ENCODE data around the gene SCARF1. TPM values are rescaled to one million over a fixed set of nuclear protein-coding genes. Genes with fewer than 3 reads are reported as not detected.

The SCARF1 gene
- polyA plus RNA-seq, 1 donor: 9.7 TPM

DNA sequence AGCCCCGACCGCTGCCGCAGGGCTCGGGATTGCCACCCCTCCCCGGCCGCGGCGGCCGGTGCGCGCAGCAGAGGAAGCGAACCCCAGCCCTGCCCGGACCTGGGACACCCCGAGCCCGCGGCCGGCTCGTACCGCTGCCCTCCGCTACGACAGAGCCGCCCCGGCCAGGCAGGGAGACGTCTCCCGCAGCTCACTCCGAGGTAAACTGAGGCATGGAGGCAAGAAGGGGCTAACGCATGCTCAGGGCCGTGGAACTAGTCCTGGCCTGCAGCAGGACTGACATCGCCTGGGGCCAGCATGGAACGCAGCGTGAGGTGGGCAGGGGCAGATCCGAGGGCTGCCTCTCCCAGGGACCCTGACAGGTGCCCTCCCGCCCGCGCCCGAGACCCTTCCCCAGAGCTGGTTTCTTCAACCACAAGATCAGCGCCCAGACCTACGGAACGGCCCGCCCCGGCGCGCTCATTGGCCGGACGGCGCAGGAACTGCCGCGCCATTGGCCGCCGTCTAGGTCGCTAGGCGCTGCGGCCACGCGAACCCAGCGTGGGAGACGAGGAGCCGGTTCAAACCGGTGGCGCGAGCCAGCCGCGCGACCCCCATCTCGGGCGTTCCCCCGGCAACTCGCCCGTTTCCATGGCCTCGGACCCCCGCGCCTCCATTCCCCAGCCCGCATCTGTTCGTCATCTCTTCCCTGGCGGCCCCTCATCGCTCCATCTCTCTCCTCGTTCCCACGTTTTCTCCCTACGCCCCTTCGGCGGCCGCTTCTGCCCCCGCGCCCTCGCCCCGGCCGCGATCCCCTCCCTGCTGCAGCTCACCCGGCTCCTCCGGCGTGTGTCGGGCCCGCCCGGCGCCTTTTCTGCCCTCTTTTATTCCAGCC, 17.3 kb downstream of the SCARF1 start, which contains the start of gene SLC43A2:
Gene SLC43A2 (minus strand): TSS at position 853 of the 874 bp plus-strand sequence. CDS start 960 bp downstream, outside the sequence.
- peak; percentile 88 for DNase-seq

DNA sequence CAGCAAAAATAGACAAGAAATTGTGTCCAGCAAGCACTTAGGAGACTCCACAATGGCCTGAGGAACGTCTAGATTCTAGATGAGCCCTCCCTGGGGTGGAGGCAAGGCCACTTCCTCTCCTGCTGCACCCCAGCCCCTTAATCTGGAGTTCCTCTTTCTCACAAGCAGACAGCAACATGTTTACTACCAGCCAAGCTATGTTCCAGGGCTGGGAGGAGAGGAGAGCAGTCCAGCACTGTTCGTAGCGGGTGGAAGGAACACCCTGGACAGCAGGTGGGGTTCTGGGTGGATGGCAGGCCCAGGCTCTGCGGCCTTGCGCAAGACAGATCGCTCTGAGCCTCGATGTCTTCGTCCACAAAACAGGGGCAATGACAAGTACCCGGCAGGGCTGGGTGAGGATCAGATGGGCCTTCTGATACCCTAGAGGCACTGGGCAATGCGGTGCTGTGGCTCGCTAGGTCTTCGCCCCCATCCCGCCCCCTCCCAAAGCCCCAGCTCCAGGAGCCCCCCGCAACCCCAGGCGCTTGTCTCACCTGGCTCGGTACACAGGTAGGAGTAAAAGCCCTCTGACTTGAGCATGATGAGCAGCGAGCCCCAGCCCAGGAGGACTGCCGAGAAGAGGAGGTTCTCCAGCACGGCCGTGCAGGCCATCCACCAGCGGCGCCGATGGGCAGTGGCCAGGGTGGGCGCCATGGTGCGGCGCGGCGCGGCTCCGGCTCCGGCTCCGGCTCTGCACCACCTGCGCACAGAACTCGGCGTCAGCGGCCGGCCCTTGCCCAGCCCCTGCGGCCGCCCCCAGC, 18.1 kb downstream of the SCARF1 start:
- no peak for DNase-seq

- no peak for DNase-seq
These were observed 19.2 kb downstream of the SCARF1 start for GRCh38 chr17:1626333-1626732.

GRCh38 chr17:1625581-1625980, 20.0 kb downstream of the SCARF1 start:
- no peak for DNase-seq

GRCh38 chr17:1625053-1625452, 20.5 kb downstream of the SCARF1 start:
- DNase-seq: no peak

- DNase-seq: no peak
These were observed 20.9 kb downstream of the SCARF1 start for GRCh38 chr17:1624650-1625049.

DNA sequence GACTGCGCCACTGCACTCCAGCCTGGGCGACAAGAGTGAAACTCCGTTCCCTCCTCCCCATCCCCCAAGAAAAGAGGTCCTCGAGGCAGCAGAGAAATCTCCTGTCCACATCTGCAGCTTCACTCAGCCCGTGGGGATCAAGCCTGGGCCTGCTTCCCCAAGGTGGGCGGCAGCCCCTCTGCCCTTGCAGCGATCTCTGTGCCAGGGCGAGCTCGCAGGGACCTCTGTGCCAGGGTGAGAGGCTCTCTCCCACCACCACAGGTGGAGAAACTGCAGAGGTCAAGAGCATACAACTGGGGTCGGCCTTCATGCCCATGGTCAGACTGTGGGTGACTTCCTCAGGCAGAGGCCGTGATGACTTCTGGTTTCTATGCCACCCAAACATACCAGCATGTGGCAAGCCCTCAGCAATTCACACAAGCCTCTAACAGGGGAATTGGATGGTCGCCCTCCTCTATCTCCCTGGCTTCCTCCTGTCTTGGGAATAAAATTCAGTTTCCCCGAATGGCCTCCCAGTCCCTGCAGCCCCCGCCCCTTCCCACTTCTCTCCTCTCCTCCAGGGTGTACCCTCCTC, 22.4 kb downstream of the SCARF1 start:
- no peak for DNase-seq

GRCh38 chr17:1621273-1621954, 24.1 kb downstream of the SCARF1 start:
- DNase-seq: no peak

GRCh38 chr17:1620486-1620885, 25.0 kb downstream of the SCARF1 start:
- no peak for DNase-seq

GRCh38 chr17:1617620-1618174, 27.8 kb downstream of the SCARF1 start:
- no peak for DNase-seq

DNA sequence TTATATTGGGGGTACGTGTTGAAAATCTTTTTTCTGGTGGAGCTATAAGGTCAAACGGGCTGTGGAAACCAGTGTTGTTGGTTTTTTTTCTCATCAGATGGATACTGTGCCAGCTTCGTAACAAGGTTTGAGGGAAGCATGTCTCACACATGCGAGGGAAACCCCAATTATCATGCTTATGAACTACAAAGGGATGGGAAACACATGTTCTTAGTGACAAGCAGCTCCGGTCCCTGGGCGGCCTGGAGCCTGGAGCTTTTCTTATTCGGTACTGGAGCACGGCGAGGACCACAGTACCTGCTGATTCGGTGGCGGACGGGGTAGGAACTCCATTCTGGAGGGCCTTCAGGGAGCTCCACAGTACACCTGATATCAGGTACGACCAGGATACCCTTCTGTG, 29.4 kb downstream of the SCARF1 start:
- DNase-seq: no peak

DNA sequence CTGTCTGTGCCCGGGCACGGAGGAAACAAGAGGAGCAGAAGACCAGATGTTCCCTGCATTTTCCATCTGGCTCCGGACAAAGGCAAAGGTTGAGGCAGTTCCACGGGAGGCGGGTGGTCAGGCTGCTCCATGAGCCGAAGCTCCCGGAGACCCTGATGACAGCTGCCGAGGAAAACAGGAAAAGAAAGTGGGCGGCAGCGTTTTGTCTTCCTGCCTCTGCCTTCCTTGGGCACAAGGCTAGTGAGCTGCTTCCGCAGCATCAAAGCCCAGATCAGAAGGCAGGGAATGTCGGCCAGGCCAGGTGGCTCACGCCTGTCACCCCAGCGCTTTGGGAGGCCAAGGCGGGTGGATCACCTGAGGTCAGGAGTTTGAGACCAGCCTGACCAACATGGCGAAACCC, 33.1 kb downstream of the SCARF1 start:
- DNase-seq: no peak

GRCh38 chr17:1611715-1612114, 33.8 kb downstream of the SCARF1 start:
- DNase-seq: no peak

DNA sequence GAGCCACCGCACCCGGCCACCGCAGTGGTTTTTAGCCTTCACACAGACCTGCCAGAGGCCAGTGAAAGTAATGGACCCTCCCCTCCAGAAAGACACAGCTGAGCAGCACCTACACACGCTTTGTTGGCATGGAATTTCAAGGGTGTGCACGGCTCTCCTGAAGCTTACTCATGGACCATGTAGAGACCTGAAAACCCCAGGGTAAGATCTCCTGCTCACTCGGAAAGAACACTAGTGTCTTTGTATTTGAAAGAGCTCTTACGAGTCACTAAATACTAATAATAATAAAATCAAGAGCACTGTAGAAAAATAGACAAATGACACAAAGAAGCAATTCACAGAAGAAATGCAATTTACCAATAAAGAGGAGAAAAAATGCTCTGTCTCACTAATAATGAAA, 36.9 kb downstream of the SCARF1 start:
- no peak for DNase-seq

GRCh38 chr17:1607971-1608320, 37.6 kb downstream of the SCARF1 start:
- no peak for DNase-seq

DNA sequence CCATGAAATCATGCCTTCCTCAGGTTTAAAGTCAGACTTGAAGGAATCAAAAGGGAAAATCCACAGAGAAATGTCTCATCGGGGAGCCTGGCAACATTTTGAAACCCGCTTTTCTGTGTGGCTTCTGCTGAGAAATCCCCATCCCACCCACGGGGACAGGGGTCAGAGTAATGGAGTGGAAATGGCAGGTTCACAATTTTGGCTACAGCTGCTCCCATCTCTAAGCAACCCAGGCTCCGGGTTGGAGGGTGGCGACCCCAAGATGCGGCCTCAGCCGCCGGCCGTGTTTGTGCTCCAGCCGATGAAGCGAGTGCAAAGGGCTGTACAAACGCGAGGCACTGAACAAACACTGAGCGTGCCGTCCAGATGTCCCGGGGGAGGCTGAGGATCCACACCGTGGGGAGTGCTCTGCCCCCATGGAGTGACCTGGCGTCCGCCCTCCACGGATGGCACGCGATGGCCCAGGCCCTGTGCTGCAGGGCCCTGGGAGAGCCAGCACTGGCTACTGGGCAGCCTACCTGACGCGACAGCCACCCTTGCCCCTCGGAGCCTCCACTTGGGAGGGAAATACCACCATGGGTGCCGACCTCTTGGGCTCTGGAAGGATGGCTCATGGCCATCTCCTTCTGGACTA, 39.1 kb downstream of the SCARF1 start:
- DNase-seq: no peak

DNA sequence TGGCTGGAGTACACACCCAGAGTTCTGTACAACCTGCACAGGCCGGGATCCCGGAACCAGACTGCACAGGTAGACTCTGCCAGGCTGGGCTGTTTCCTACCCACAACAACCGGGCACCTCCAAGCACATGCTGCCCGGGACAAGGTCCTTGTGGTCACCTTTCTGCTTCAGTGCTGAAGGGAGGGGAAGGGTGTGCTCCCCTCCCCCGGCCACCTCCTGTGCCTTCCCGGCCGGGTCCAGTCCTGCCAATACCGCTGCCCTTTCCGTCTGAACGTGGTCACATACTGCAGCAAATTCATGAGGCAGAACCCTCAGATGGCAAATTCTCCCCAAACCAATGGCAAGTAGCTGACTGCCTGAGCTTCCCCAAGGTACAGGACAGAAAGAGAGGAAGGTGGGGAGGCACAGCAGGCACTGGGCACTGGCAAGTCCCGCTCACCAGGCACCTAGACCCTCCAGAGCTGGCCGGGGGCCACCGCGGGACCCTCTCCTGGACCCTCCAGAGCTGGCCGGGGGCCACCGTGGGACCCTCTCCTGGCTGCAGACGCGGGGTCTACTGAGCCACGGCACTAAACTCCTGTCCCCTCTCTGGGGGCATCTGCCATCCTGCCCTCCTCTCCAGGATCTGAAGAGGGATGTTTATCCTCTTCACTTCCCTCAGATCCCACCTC, 39.7 kb downstream of the SCARF1 start:
- no peak for DNase-seq

DNA sequence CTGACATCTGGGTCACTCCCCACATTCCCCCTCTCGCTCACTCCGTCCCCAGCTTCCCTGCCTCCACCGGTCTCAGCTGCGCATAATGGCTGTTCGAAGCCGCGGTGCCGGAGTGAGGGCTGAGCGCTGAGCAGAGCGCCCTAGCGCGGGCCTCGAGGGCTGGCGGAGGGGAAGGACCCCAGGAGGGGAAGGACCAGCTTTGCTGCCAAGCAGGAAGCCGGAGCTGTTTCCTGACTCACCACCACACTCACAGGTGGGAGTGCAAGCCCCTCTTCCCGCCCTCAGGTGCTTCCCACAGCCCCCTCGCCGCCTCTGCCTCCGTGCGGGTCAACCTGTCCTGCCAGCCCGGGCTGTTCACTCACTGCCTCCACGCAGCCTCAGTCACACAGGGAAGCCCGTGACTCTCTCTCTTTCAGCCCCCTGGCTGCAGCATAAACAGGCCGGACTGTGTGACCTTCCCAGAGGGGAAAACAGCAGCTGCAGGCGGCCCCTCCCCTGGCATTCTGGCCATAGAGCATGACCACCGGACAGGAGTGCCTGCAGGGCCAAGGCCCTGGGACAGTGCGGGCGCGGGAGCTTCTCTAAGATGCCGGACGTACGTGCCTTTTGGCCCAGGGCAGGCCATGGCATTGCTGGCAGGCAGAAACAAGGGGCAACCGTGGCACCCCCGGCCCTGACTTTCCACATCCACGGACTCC, 40.6 kb downstream of the SCARF1 start:
- DNase-seq: no peak

DNA sequence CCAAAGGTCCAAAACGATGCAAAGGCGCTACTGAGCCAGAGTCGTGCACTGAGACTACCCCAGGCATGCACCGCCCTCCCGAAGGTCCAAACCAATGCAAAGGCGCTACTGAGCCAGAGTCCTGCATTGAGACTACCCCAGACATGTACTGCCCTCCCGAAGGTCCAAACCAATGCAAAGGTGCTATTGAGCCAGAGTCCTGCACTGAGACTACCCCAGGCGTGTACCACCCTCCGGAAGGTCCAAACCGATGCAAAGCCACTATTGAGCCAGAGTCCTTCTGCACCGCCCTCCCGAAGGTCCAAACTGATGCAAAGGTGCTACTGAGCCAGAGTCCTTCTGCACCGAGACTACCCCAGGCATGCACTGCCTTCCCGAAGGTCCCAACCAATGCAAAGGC, 44.0 kb downstream of the SCARF1 start:
- no peak for DNase-seq

- DNase-seq: no peak
These were observed 47.0 kb downstream of the SCARF1 start for GRCh38 chr17:1598399-1599095.

Data from hindlimb muscle (tissue), 1 donor.